KMS-11 (cell line): ENCODE results near the gene G6PC1.
"Not testable (repeated sequence)": the region's sequence is repeated elsewhere in the genome, so short reads cannot be mapped to it uniquely, and the experiment has no call there.

Source experiments
- H2AFZ ChIP-seq: fragments of 200-600 bp; sonication (generic); 2 replicates; pipeline ENCODE4 v1.6.1; 2016; ENCODE audit warnings: antibody characterized with exemption, mixed run types, low read depth
- H3K27ac ChIP-seq: fragments of 200-600 bp; sonication (generic); 2 replicates; pipeline ENCODE4 v1.6.1; 2016; ENCODE audit warnings: mild to moderate bottlenecking, mixed run types
- H3K27me3 ChIP-seq: fragments of 200-600 bp; sonication (generic); 2 replicates; pipeline ENCODE4 v1.6.1; 2017; ENCODE audit warnings: mild to moderate bottlenecking, low read depth, mixed run types, moderate library complexity; ENCODE audit not compliant: insufficient read depth
- H3K36me3 ChIP-seq: fragments of 200-600 bp; sonication (generic); 2 replicates; pipeline ENCODE4 v1.6.1; 2017; ENCODE audit warnings: mild to moderate bottlenecking, mixed run types; ENCODE audit not compliant: insufficient read depth
- H3K4me1 ChIP-seq: fragments of 200-600 bp; sonication (generic); 2 replicates; pipeline ENCODE4 v1.6.1; 2016; ENCODE audit warnings: mild to moderate bottlenecking, low read depth, mixed run types; ENCODE audit not compliant: poor library complexity, severe bottlenecking
- H3K4me2 ChIP-seq: fragments of 200-600 bp; sonication (generic); 2 replicates; pipeline ENCODE4 v1.7.0; 2016; ENCODE audit warnings: mild to moderate bottlenecking, mixed run types
- H3K4me3 ChIP-seq: fragments of 200-600 bp; sonication (generic); IDR thresholded peaks from 2 replicates; pipeline ENCODE4 v1.6.1; 2017; ENCODE audit warnings: low read depth, low read length, mixed read lengths; ENCODE audit not compliant: insufficient read depth
- H3K79me2 ChIP-seq: fragments of 200-600 bp; sonication (generic); 2 replicates; pipeline ENCODE4 v1.6.1; 2016; ENCODE audit warnings: low read depth, mixed run types; ENCODE audit not compliant: insufficient read depth
- H3K9ac ChIP-seq: fragments of 200-600 bp; sonication (generic); 2 replicates; pipeline ENCODE4 v1.6.1; 2016; ENCODE audit warnings: mild to moderate bottlenecking, mixed run types
- H4K20me1 ChIP-seq: fragments of 200-600 bp; sonication (generic); 2 replicates; pipeline ENCODE4 v1.6.1; 2016; ENCODE audit warnings: mild to moderate bottlenecking, mixed run types; ENCODE audit not compliant: insufficient read depth
- TF ChIP-seq, protein P1 (sequence below): fragments of 200-600 bp; sonication (generic); conservative IDR thresholded peaks from 2 replicates; pipeline ENCODE4 v1.6.1; 2017; ENCODE audit warnings: low read depth, mild to moderate bottlenecking, antibody characterized with exemption, low read length, moderate library complexity, mixed read lengths

G6PC1 gene

GRCh38 chr17:42868338-42868737 is 32.3 kb upstream of the G6PC1 start:
- Histone ChIP-seq H4K20me1 (no peaks in the 10 kb centered on the region), H3K4me3 (no peak overlapping the region), H3K79me2 (no peaks in the 10 kb centered on the region), H3K27ac (no peak overlapping the region), H3K27me3 (no peaks in the 10 kb centered on the region), H2AFZ (no peak overlapping the region), H3K4me1 (no peaks in the 10 kb centered on the region), H3K4me2 (no peak overlapping the region), H3K9ac (no peak overlapping the region), H3K36me3 (no peaks in the 10 kb centered on the region)
- TF ChIP-seq, protein P1, sequence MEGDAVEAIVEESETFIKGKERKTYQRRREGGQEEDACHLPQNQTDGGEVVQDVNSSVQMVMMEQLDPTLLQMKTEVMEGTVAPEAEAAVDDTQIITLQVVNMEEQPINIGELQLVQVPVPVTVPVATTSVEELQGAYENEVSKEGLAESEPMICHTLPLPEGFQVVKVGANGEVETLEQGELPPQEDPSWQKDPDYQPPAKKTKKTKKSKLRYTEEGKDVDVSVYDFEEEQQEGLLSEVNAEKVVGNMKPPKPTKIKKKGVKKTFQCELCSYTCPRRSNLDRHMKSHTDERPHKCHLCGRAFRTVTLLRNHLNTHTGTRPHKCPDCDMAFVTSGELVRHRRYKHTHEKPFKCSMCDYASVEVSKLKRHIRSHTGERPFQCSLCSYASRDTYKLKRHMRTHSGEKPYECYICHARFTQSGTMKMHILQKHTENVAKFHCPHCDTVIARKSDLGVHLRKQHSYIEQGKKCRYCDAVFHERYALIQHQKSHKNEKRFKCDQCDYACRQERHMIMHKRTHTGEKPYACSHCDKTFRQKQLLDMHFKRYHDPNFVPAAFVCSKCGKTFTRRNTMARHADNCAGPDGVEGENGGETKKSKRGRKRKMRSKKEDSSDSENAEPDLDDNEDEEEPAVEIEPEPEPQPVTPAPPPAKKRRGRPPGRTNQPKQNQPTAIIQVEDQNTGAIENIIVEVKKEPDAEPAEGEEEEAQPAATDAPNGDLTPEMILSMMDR, result no peak

DNA sequence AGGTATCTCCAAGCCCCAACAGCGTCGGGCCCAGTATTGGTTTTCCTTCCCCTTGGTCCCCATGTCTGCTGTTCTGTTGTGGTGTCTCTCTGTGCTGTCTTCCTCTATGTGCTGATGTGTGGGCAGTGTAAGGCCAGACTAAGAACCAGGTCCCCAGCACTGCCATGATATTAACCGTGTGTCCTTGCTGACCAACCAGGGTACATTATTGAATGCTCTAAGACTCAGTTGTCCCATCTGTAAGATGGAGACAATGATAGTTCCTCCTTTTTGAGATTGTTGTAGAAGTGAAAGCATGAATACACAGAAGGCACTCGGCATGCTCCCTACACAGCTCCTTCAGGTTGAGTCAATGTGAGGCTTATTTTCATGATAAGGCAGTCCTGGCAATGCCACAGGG is 29.0 kb upstream of the G6PC1 start:
- Histone ChIP-seq H3K36me3 (no peaks in the 10 kb centered on the region), H3K79me2 (no peaks in the 10 kb centered on the region), H3K4me3 (no peak overlapping the region), H2AFZ (no peak overlapping the region), H4K20me1 (no peaks in the 10 kb centered on the region), H3K27me3 (no peaks in the 10 kb centered on the region), H3K27ac (no peak overlapping the region), H3K9ac (no peak overlapping the region), H3K4me2 (no peak overlapping the region), H3K4me1 (no peaks in the 10 kb centered on the region)
- TF ChIP-seq, protein P1, result no peak

DNA sequence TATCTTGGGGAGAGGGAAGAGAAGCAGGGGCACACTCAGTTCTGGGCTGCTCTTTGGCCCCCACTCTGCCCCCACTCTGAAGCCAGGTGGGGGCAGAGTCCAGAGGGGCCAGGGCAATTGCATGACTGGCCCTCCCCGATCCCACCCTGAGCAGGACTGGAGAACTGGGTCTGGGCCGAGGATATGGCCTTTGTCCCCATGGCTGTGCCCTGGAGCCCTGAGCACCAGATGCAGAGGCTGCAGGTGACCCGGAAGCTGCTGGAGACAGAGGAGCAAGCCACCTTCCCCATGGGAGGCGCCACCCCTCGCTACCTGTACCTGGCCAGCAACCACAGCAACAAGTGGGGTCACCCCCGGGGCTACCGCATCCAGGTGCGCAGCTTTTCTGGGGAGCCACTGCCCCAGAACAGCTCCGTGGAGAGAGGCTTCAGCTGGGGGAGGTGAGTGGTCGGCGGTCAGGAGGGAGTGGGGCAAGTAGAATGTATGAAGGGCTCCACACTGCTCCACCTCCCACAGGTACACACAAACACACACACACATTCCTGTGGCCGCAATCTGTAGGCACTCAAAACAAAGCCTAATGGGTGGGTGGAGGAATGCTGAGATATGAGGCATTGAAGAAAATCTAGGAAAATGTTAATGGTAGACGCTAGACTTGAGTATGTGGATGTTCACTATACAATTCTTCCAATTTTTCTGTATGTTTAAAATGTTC is 28.2 kb upstream of the G6PC1 start:
- Histone ChIP-seq H3K4me2 (no peak overlapping the region), H3K36me3 (no peaks in the 10 kb centered on the region), H2AFZ (no peak overlapping the region), H3K4me1 (no peaks in the 10 kb centered on the region), H3K4me3 (no peak overlapping the region), H3K27ac (no peak overlapping the region), H4K20me1 (no peaks in the 10 kb centered on the region), H3K79me2 (no peaks in the 10 kb centered on the region), H3K9ac (no peak overlapping the region), H3K27me3 (no peaks in the 10 kb centered on the region)
- TF ChIP-seq, protein P1, result no peak

DNA sequence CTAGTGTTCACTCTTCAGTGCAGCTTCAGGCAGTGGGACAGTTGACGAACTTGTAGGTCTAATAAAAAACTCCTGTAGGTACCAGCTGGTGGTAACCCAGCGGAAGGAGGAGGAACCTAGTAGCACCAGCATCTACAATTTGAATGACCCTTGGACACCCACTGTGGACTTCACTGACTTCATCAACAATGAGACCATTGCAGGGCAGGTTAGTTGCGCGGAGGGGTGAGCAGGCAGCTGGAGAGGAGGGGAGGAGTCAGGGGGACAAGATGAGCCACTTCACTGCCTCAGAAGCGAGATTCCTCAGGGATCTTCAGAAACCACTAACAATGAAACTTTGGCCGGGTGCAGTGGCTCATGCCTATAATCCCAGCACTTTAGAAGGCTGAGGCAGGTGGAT is 27.3 kb upstream of the G6PC1 start:
- H3K4me2 ChIP-seq, result no peak overlapping the region
- H2AFZ ChIP-seq, result no peak overlapping the region

GRCh38 chr17:42873932-42874695 is 26.5 kb upstream of the G6PC1 start:
- H3K9ac ChIP-seq, H3K36me3 ChIP-seq, H2AFZ ChIP-seq, H3K27me3 ChIP-seq, H3K4me1 ChIP-seq, H4K20me1 ChIP-seq, H3K4me3 ChIP-seq, H3K79me2 ChIP-seq, H3K27ac ChIP-seq, H3K4me2 ChIP-seq: not testable (repeated sequence)

More for the DNA sequence above, 27.3 kb upstream of the G6PC1 start:
- Histone ChIP-seq H3K79me2 (no peaks in the 10 kb centered on the region), H3K27ac (no peak overlapping the region), H3K36me3 (no peaks in the 10 kb centered on the region), H3K9ac (no peak overlapping the region), H4K20me1 (no peaks in the 10 kb centered on the region), H3K4me3 (no peak overlapping the region), H3K27me3 (no peaks in the 10 kb centered on the region), H3K4me1 (no peaks in the 10 kb centered on the region)
- TF ChIP-seq, protein P1, result no peak
